Measurements from ENCODE around the gene IFI6. TPM values are rescaled to one million over a fixed set of nuclear protein-coding genes. Genes with fewer than 3 reads are reported as not detected.

Gene IFI6
- total and polyA plus RNA-seq, 11 donors, result 18.3 to 140 (median 61.9) TPM

- H3K4me3 ChIP-seq, result peak overlapping the region; percentile 29 to 94 (median 49)
- peak overlapping the region in 5 of 12 donors; percentile 9 to 45 (median 35) for H3K27ac ChIP-seq
- DNase-seq, result peak; percentile 66 to 85 (median 78)
- H3K27me3 ChIP-seq, result no peaks in the 10 kb centered on the region
- 13 to 16% (median 15%) methylated on average over 36 of the region's 36 CpGs for WGBS, 4 donors
- TF ChIP-seq POLR2A (IDR thresholded peaks at IDR 0.05), result no peak
- TF ChIP-seq CTCF (IDR thresholded peaks at IDR 0.05), result peak; percentile 80 to 95 (median 87)
- H3K9me3 ChIP-seq, result no peaks in the 10 kb centered on the region
- peaks cover 0 to 36% (median 17%) of the 10 kb centered on the region in 9 donors for H3K36me3 ChIP-seq
- intact Hi-C loops (cut with DNase I), result loop anchor here in 8 of 10 donors (5.0 to 10.0 kb wide), 8 partner anchors 154 to 374 kb away; partner anchors contain the start of gene GPR3 (in 2 of the 8)
- peak in 1 of 4 donors; percentile 8 for ATAC-seq
- H3K4me1 ChIP-seq, result peaks cover 0 to 61% (median 23%) of the 10 kb centered on the region in 12 donors
Observed at GRCh38 chr1:27668808-27669723, 2.9 kb downstream of the IFI6 start.

- no peak for TF ChIP-seq CTCF (IDR thresholded peaks at IDR 0.05)
- TF ChIP-seq POLR2A (IDR thresholded peaks at IDR 0.05), result no peak
- no peaks in the 10 kb centered on the region for H3K27me3 ChIP-seq
- DNase-seq (peak in 1 of 5 donors; percentile 29), ATAC-seq (no peak)
- peaks cover 0 to 64% (median 23%) of the 10 kb centered on the region in 12 donors for H3K4me1 ChIP-seq
- H3K9me3 ChIP-seq, result no peaks in the 10 kb centered on the region
- WGBS, 4 donors, result 82 to 89% (median 84%) methylated on average over 33 to 42 of the region's 42 CpGs
- peaks cover 0 to 36% (median 17%) of the 10 kb centered on the region in 9 donors for H3K36me3 ChIP-seq
- H3K4me3 ChIP-seq, result no peak overlapping the region
- intact Hi-C loops (cut with DNase I), result loop anchor here in 8 of 10 donors (5.0 to 10.0 kb wide), 8 partner anchors 153 to 373 kb away; partner anchors contain the start of gene GPR3 (in 2 of the 8)
- H3K27ac ChIP-seq, result no peak overlapping the region
Observed at GRCh38 chr1:27668121-27668807, 3.7 kb downstream of the IFI6 start.

DNA sequence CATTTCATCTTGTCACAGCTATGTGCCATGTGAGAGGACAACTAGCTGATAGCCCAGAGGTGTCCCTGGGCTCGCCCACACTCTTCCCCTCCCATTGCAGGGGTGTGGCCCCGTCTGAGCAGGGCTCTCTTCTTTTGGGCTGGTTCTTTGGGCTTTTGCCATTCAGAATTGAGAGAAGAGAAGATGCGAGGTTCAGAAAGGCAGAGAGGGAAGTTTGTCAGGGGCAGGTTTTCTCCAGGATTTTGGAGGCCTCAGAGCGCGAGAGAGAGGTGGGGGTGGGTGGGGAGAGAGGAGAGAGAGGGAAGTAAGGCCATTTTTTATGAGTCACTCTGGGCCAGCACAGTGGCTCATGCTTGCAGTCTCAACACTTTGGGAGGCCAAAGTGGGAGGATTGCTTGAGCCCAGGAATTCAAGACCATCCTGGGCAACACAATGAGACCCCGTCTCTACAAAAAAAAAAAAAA lies 5.2 kb downstream of the IFI6 start:
- peaks cover 0 to 36% (median 17%) of the 10 kb centered on the region in 9 donors for H3K36me3 ChIP-seq
- no peaks in the 10 kb centered on the region for H3K9me3 ChIP-seq
- H3K27me3 ChIP-seq, result no peaks in the 10 kb centered on the region
- TF ChIP-seq CTCF (IDR thresholded peaks at IDR 0.05) (no peak), POLR2A (IDR thresholded peaks at IDR 0.05) (no peak)
- H3K27ac ChIP-seq, result peak overlapping the region in 1 of 12 donors; percentile 13
- peaks cover 0 to 66% (median 25%) of the 10 kb centered on the region in 12 donors for H3K4me1 ChIP-seq
- 72 to 87% (median 85%) methylated on average over 6 of the region's 6 CpGs for WGBS, 4 donors
- H3K4me3 ChIP-seq, result no peak overlapping the region
- intact Hi-C loops (cut with DNase I), result loop anchor here in 8 of 10 donors (5.0 to 10.0 kb wide), 8 partner anchors 152 to 372 kb away; partner anchors contain the start of gene GPR3 (in 2 of the 8)
- DNase-seq (no peak), ATAC-seq (no peak)
